ENCODE measurements around the gene KCTD6.

DNA sequence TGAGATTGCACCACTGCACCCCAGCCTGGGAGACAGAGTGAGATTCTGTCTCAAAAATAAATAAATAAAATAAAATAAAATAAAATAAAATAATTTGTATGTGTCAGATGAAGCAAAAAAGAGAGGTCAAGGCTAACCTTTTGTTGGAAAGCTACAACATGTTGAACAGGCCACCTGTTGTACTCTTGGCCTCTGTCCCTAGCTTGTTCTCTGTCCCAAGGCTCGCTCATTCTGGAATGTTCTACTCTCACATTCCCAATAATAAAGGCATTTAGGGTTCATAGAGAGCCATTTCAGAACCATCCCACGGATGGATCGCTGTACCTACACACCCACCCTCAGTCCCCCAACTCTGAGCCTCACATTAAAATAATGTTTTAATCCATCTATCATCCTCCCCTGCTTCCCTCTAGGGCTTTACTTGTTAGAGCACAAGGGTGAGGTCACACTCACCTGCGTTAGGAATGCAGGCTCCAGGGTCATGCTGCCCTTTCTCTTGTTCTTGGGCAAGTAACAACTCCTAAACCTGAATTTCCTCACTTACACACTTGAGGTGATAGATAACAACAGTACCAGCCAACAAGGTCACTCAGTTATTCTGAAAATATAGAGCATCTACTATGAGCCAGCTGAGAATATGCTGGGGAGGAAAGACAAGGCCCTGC is 24.9 kb upstream of the KCTD6 start:
- TF ChIP-seq SIN3A (IDR thresholded peaks at IDR 0.05; ENCODE audit: borderline replicate concordance, insufficient read depth, low read length) (no peak), POLR2AphosphoS5 (IDR thresholded peaks at IDR 0.05; ENCODE audit: low read depth, low read length) (no peak)
